K562 (cell line): ENCODE results near the gene HPCA.

Experiments
- ADNP ChIP-seq: fragments of 200-800 bp; sonication (Bioruptor generic); IDR thresholded peaks from 2 replicates; pipeline ENCODE4 v1.6.1; 2016; ENCODE audit warnings: missing genetic modification characterization, missing compliant biosample characterization
- AFF4 ChIP-seq: sonication (generic); formaldehyde crosslinking; IDR thresholded peaks from 2 replicates; pipeline ENCODE4 v1.8.0; 2023; ENCODE audit warnings: mild to moderate bottlenecking, missing genetic modification reagents
- CCNT2 ChIP-seq: IDR thresholded peaks from 2 replicates; pipeline ENCODE4 v1.6.1; 2011; ENCODE audit warnings: borderline replicate concordance, low read depth, mild to moderate bottlenecking, moderate library complexity, mixed read lengths, low read length; ENCODE audit not compliant: insufficient read length; ENCODE audit errors: extremely low read depth
- CTCF ChIP-seq, 3 experiments: IDR thresholded peaks in 2 of 3; conservative IDR thresholded peaks in 1 of 3; 2 replicates each; pipeline ENCODE4 v1.5.1; 2011 to 2012; ENCODE audit warnings: low read length in 3 of 3, mild to moderate bottlenecking in 3 of 3, control low read depth in 2 of 3, improper control_type of control experiment in 1 of 3, inconsistent platforms in 1 of 3, low read depth in 1 of 3, mixed read lengths in 1 of 3, moderate library complexity in 1 of 3; ENCODE audit not compliant: insufficient read depth in 2 of 3
- GATAD2B ChIP-seq: fragments of 450-650 bp; IDR thresholded peaks from 2 replicates; pipeline ENCODE4 v1.6.1; 2017; ENCODE audit warnings: mild to moderate bottlenecking, borderline replicate concordance
- JUN ChIP-seq, 2 experiments: sonication (generic) in 1 of 2; formaldehyde crosslinking in 1 of 2; IDR thresholded peaks; 2 replicates each; pipeline versions ENCODE4 v1.6.1 to v1.8.0; 2012 to 2022; ENCODE audit warnings: borderline replicate concordance in 2 of 2, mild to moderate bottlenecking in 2 of 2, improper control_type of control experiment in 1 of 2, low read depth in 1 of 2, low read length in 1 of 2, missing genetic modification reagents in 1 of 2
- JUND ChIP-seq, 2 experiments: IDR thresholded peaks; 2 replicates in 1 of 2; 3 replicates in 1 of 2; pipeline ENCODE4 v1.6.1; 2011; ENCODE audit warnings: borderline replicate concordance in 2 of 2, low read depth in 2 of 2, low read length in 2 of 2, improper control_type of control experiment in 1 of 2, missing biosample characterization in 1 of 2, missing genetic modification characterization in 1 of 2, missing genetic modification reagents in 1 of 2
- PRPF4 ChIP-seq: fragments of 200-400 bp; formaldehyde crosslinking; IDR thresholded peaks from one replicate; pipeline ENCODE4 v1.6.1; 2017; ENCODE audit warnings: low read length, low read depth, mild to moderate bottlenecking; ENCODE audit not compliant: insufficient read depth, poor library complexity, severe bottlenecking
- SIX5 ChIP-seq, 2 experiments: IDR thresholded peaks; 2 replicates each; pipeline ENCODE4 v1.6.1; 2011; ENCODE audit warnings: low read length in 2 of 2, borderline replicate concordance in 1 of 2, low read depth in 1 of 2, mild to moderate bottlenecking in 1 of 2, moderate library complexity in 1 of 2; ENCODE audit not compliant: insufficient read depth in 1 of 2
- SOX6 ChIP-seq: fragments of 450-650 bp; IDR thresholded peaks from 2 replicates; pipeline ENCODE4 v1.6.1; 2014; ENCODE audit warnings: mild to moderate bottlenecking
- TAF1 ChIP-seq: IDR thresholded peaks from 2 replicates; pipeline ENCODE4 v1.6.1; 2011; ENCODE audit warnings: mild to moderate bottlenecking, low read length, moderate library complexity; ENCODE audit not compliant: insufficient read depth, control insufficient read depth, severe bottlenecking; ENCODE audit errors: extremely low read depth
- TEAD2 ChIP-seq: fragments of 450-650 bp; IDR thresholded peaks from 2 replicates; pipeline ENCODE4 v1.6.1; 2016; ENCODE audit warnings: missing genetic modification characterization, control low read depth, missing compliant biosample characterization
- ZNF707 ChIP-seq: fragments of 250-450 bp; sonication (Bioruptor Pico); conservative IDR thresholded peaks from 2 replicates; pipeline ENCODE4 v1.8.0; 2022; ENCODE audit warnings: inconsistent platforms, mild to moderate bottlenecking, moderate library complexity

GRCh38 chr1:32900371-32900955 is 14.2 kb downstream of the HPCA start:
- no peak for TF ChIP-seq JUND (IDR thresholded peaks at IDR 0.05; ENCODE audit: borderline replicate concordance, low read depth, low read length)
- TF ChIP-seq JUND (tag; IDR thresholded peaks at IDR 0.05; ENCODE audit: borderline replicate concordance, low read depth, low read length) = no peak
- TF ChIP-seq CTCF (IDR thresholded peaks at IDR 0.05 in 2 of 3, conservative IDR thresholded peaks at IDR 0.05 in 1 of 3; ENCODE audit: insufficient read depth in 2 of 3, low read depth in 1 of 3, low read length in 3 of 3) = no peak
- TF ChIP-seq ADNP (tag) = no peak
- TF ChIP-seq TEAD2 (tag) = no peak
- TF ChIP-seq SIX5 (IDR thresholded peaks at IDR 0.05; ENCODE audit: borderline replicate concordance in 1 of 2, insufficient read depth in 1 of 2, low read depth in 1 of 2, low read length in 2 of 2) = no peak
- TF ChIP-seq AFF4 (CRISPR knock-in tag) = no peak
- no peak for TF ChIP-seq JUN (IDR thresholded peaks at IDR 0.05; ENCODE audit: borderline replicate concordance, low read depth, low read length)
- no peak for TF ChIP-seq JUN (CRISPR knock-in tag; IDR thresholded peaks at IDR 0.05; ENCODE audit: borderline replicate concordance)
- no peak for TF ChIP-seq GATAD2B
- TF ChIP-seq TAF1 = no peak
- TF ChIP-seq PRPF4 = no peak
- no peak for TF ChIP-seq ZNF707 (CRISPR knock-in tag)
- no peak for TF ChIP-seq SOX6
- TF ChIP-seq CCNT2 = no peak
